ENCODE data around the gene GNMT. TPM values are rescaled to one million over a fixed set of nuclear protein-coding genes. Genes with fewer than 3 reads are reported as not detected.
"Not testable (repeated sequence)": the region's sequence is repeated elsewhere in the genome, so short reads cannot be mapped to it uniquely, and the experiment has no call there.

The GNMT gene
- total RNA-seq, 2 experiments from 2014 or later: 0.38 to 0.60 TPM

DNA sequence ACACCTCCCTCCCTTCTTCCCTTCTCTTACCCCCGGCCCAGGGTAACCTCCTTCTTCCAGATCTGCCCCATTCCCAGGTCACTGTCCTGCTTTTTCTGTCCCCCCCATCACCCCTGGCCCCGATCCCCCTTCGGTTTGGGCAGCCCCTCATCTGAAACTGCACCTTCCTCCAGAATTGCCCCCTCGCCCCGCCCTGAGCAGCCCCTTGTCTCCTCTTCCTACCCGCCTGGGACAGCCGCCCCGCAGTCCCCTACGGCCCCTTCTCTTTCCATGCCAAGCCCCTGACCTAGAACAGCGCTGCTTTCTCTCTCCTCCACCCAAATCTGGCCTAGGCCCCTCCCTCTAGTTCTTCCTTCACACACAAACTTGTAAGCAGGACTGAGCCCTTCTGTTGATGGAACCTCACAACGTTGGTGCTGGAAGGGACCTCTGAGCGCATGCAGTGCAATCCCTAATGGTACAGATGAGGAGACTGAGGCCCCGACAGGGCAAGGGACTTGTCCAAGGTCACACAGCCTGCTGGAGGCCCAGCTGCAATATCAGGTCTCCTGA, 24.4 kb downstream of the GNMT start:
- peak; percentile 30 for DNase-seq

DNA sequence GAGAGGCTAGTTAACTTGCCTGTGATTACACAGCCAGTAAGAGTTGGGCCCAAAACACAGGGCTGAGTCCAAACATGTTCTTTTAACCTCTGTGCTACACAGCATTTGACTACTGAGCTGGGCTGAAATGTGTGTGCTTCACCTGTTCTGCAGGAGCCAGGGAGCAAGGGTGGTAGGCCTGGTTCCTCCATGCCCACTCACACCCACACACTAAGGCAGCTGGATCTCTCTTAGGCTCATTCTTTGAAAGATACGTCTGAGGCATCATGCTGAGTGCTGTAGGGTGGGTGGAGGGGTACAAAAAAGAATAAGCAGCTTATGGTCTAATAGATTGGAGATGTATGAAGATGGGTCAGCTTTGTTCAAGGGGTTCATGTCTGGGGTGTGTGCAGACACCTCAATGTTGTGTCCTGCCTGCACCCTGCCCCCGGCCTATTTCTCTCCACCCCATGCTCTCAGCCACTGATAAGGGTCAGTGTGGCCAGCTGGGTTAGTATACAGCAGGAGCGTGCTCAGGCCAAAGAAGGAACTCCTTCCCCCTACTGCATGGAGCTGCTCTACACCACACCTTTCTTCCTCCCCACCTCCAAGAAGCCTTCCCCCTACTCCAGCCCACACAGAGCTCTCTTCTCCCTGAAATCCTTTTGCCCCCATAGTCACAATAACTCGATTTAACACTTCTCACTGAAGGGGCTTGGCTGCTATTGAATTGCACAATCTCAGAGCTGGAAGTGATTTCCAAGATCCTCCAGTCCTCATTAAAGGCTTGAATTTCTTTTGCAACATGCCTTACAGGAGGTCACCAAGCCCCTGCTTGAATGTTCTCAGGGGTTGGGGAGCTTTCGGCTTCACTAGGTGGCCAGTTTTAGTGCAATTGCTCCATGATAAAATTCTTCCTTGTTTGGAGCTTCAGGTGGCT, 27.2 kb downstream of the GNMT start:
- Mint-ChIP-seq H3K27ac (no peak overlapping the region), H3K27me3 (no peaks in the 10 kb centered on the region), H3K9me3 (no peaks in the 10 kb centered on the region), H3K4me3 (no peak overlapping the region), H3K36me3 (ENCODE audit: low read depth) (peaks cover 42% of the 10 kb centered on the region), H3K4me1 (peaks cover 38% of the 10 kb centered on the region)
- CTCF ChIA-PET: interaction anchor here (1.2 kb wide), 1 partner anchor 9 kb away, joined by 6 read pairs; no protein-coding TSS in a partner anchor
- DNase-seq: no peak
- POLR2A ChIA-PET: interaction anchor here (0.6 to 3.0 kb wide), 5 partner anchors 9 to 66 kb away, joined by 3 to 19 read pairs (median 3); partner anchors contain the start of genes CUL7, KLHDC3, MEA1 and PEX6

More for the DNA sequence above, 24.4 kb downstream of the GNMT start:
- H3K36me3 Mint-ChIP-seq (ENCODE audit: low read depth): peaks cover 31% of the 10 kb centered on the region
- ChIA-PET CTCF (interaction anchor here (0.7 to 1.8 kb wide), 6 partner anchors 24 to 158 kb away, joined by 3 to 10 read pairs (median 6); partner anchors contain the start of genes CNPY3, KLHDC3 and MEA1), POLR2A (interaction anchor here (0.7 to 4.0 kb wide), 14 partner anchors 10 to 644 kb away, joined by 3 to 48 read pairs (median 5); partner anchors contain the start of genes CNPY3, GTPBP2, KLC4 and KLHDC3)
- H3K27ac Mint-ChIP-seq: peak overlapping the region; percentile 78
- H3K9me3 Mint-ChIP-seq: no peaks in the 10 kb centered on the region
- peak overlapping the region; percentile 88 for H3K4me3 Mint-ChIP-seq
- peaks cover 47% of the 10 kb centered on the region for H3K4me1 Mint-ChIP-seq
- H3K27me3 Mint-ChIP-seq: no peaks in the 10 kb centered on the region

DNA sequence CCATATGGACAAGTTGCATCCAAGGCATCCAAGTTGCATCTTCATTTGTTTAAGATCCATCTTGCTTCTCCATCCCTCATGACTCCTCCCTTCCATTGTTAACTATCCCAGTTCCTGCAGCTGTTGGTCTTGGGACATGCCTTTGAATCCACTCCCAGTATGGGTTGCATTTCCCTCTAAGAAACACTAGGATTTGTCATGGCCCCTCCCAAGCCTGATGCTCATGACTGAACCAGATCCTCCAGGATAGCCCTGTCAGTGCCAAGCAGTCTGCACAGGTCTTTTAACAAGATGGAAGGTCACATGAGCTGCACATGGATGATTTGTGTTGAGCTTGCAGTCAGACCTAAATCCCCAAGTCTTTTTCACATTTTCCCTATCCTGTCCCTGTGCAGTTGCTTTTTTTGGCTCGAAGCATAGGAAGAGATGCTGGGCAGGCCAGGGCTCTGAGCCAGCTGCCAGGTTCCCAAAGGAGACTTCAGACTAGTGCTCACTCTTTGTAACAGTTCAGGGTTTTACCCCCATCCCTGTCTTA, 28.0 kb downstream of the GNMT start:
- DNase-seq: no peak
- Mint-ChIP-seq H3K27me3 (no peaks in the 10 kb centered on the region), H3K4me1 (peaks cover 39% of the 10 kb centered on the region), H3K27ac (no peak overlapping the region), H3K9me3 (no peaks in the 10 kb centered on the region), H3K36me3 (ENCODE audit: low read depth) (peaks cover 44% of the 10 kb centered on the region), H3K4me3 (no peak overlapping the region)
- ChIA-PET POLR2A (interaction anchor here (0.6 to 2.7 kb wide), 5 partner anchors 10 to 66 kb away, joined by 3 to 8 read pairs (median 3); partner anchors contain the start of genes CUL7 and PEX6), CTCF (interaction anchor here (1.2 kb wide), 1 partner anchor 8 kb away, joined by 6 read pairs; no protein-coding TSS in a partner anchor)

DNA sequence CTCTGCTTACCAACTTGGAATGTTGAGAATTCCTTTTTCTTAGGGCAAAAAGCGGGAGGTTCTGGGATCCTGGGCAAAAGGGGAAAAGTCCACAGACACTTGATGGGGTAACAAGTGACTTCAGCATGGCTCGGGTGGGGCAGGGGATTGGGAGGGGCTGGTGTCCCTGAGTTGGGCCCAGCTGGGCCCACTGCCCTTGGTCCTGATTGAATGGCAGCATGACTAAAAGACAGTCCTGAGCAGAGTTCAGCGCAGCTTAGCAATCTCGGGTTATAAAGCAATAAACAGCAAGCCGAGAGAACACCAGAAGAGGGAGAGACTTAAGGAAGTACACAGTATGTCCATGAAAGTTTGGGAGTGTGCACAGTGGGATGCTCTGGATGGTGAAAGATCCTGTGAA, 29.4 kb downstream of the GNMT start:
- Mint-ChIP-seq H3K9me3 (no peaks in the 10 kb centered on the region), H3K4me1 (peaks cover 36% of the 10 kb centered on the region), H3K27ac (no peak overlapping the region), H3K36me3 (ENCODE audit: low read depth) (peaks cover 46% of the 10 kb centered on the region), H3K27me3 (no peaks in the 10 kb centered on the region), H3K4me3 (no peak overlapping the region)
- no peak for DNase-seq
- POLR2A ChIA-PET: no interaction called here
- CTCF ChIA-PET: no interaction called here

DNA sequence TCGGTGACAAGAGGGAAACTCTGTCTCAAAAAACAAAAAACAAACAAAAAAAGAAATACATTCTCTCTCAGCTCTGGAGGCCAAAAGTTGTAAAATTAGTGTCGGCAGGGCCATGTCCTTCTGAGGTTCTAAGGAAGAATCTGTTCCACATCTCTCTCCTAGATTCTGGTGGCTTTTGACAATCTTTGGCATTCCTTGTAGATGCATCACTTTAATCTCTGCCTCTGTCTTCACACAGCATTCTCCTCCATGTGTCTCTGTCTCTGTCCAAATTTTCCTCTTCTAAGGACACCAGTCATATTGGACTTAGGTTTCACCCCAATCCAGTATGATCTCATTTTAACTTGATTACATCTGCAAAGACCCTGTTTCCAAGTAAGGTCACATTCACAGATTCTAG, 32.9 kb downstream of the GNMT start:
- no peak for DNase-seq
- Mint-ChIP-seq H3K27me3 (no peaks in the 10 kb centered on the region), H3K4me3 (no peak overlapping the region), H3K27ac (no peak overlapping the region), H3K4me1 (peaks cover 8% of the 10 kb centered on the region), H3K36me3 (ENCODE audit: low read depth) (peaks cover 26% of the 10 kb centered on the region), H3K9me3 (no peaks in the 10 kb centered on the region)
- ChIA-PET POLR2A (interaction anchor here (1.8 kb wide), 1 partner anchor 9 kb away, joined by 8 read pairs; the partner anchor contains the start of gene PPP2R5D), CTCF (interaction anchor here (1.1 kb wide), 1 partner anchor 29 kb away, joined by 4 read pairs; no protein-coding TSS in a partner anchor)

DNA sequence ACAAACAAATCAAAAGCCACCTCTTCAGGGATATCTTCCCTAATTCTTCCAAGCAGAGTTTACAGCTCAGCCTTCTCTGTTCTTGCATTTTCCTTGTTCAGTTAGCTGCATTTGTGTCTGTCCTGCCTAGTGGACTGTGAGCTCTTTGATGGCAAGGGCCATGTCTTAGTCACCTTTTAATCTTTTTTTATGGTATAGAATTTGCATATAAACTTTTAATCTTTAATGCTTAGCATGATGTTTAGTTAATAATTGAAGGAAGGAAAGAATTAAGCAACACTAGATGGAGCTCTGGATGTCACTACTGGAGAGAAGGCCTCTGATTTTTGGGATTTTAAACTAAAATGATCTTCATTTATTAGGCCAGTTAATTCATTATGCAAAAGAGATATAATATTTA, 36.0 kb downstream of the GNMT start:
- no peak for DNase-seq
- Mint-ChIP-seq H3K27me3 (no peaks in the 10 kb centered on the region), H3K4me3 (no peak overlapping the region), H3K9me3 (no peaks in the 10 kb centered on the region), H3K4me1 (peaks cover 7% of the 10 kb centered on the region), H3K36me3 (ENCODE audit: low read depth) (peaks cover 8% of the 10 kb centered on the region), H3K27ac (no peak overlapping the region)
- ChIA-PET CTCF (interaction anchor here (0.7 to 2.1 kb wide), 5 partner anchors 9 to 402 kb away, joined by 3 to 6 read pairs (median 4); partner anchors contain the start of gene CNPY3), POLR2A (interaction anchor here (0.6 to 1.5 kb wide), 7 partner anchors 10 to 250 kb away, joined by 3 to 5 read pairs (median 3); partner anchors contain the start of genes CNPY3, KLHDC3, MEA1 and PEX6)

DNA sequence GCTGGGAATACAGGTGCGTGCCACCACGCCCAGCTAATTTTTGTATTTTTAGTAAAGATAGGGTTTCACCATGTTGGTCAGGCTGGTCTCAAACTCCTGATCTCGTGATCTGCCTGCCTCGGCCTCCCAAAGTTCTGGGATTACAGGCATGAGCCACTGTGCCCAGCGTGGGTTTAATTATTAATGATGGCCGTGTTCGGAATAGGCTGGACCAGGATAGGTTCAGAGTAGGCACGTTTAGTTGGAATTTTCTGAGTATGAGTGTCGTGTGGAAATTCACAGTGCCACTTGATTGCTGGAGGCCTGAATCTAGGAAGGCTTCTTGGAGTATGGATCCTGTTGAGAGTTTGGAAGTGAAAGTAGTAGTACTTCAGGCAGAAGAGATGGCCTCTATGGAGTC, 37.7 kb downstream of the GNMT start:
- H3K36me3 Mint-ChIP-seq (ENCODE audit: low read depth); H3K27ac Mint-ChIP-seq; H3K4me1 Mint-ChIP-seq; H3K27me3 Mint-ChIP-seq; H3K4me3 Mint-ChIP-seq; H3K9me3 Mint-ChIP-seq; DNase-seq: not testable (repeated sequence)
- ChIA-PET CTCF (interaction anchor here (2.1 kb wide), 1 partner anchor 11 kb away, joined by 6 read pairs; no protein-coding TSS in a partner anchor), POLR2A (interaction anchor here (1.1 kb wide), 1 partner anchor 9 kb away, joined by 3 read pairs; no protein-coding TSS in a partner anchor)

DNA sequence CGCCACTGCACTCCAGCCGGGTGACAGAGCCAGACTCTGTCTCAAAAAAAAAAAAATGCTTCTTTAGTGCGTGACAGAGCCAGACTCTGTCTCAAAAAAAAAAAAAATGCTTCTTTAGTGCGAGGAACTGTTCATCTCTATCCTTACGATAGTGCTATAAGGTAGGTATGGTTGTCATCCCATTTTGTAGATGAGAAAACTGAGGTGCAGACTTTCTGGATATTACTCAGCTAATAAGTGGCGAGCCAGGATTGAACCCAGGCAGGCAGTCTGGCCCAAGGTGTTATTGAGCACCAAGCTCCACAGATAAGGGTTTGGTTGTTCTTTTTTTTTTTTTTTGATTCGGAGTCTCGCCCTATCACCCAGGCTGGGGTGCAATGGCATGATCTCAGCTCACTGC, 41.3 kb downstream of the GNMT start:
- H3K27ac Mint-ChIP-seq: no peak overlapping the region
- H3K9me3 Mint-ChIP-seq: no peaks in the 10 kb centered on the region
- H3K36me3 Mint-ChIP-seq (ENCODE audit: low read depth): peaks cover 10% of the 10 kb centered on the region
- no peak for DNase-seq
- H3K27me3 Mint-ChIP-seq: no peaks in the 10 kb centered on the region
- POLR2A ChIA-PET: interaction anchor here (1.2 kb wide), 1 partner anchor 23 kb away, joined by 4 read pairs; the partner anchor contains the start of gene PEX6
- H3K4me1 Mint-ChIP-seq: peaks cover 3% of the 10 kb centered on the region
- H3K4me3 Mint-ChIP-seq: no peak overlapping the region
- CTCF ChIA-PET: no interaction called here

DNA sequence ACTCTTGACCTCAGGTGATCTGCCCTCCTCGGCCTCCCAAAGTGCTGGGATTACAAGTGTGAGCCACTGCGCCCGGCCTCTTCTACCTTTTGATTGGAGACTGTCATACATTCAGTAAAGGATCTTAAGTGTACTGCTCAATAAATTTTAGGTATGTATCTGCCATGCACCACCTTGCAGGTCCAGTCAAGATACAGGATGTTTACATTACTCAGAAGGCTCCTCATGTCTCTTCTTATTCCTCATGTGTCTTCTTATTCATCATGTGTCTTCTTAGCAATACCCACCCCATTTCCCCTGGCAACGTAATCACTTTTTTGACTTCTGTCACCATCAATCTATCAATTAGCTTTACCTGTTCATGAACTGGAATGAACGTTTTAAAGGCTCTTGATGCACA, 45.3 kb downstream of the GNMT start:
- peaks cover 6% of the 10 kb centered on the region for H3K4me1 Mint-ChIP-seq

DNA sequence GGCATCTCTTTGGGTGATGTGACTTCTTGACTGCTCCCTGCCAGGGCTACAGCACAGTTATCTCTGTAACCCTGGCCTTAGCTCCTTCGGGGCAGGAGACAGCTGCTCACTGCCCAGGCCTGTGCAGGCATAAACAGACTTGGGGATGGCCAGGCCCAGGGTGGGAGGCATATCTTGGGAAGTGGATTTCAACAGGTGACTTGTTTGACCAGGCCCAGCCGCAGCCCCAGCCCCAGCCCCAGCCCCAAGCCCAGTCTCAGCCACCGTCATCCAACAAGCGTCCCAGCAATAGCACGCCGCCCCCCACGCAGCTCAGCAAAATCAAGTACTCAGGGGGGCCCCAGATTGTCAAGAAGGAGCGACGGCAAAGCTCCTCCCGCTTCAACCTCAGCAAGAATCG, 45.7 kb downstream of the GNMT start:
- peaks cover 45% of the 10 kb centered on the region for H3K36me3 Mint-ChIP-seq (ENCODE audit: low read depth)
- CTCF ChIA-PET: interaction anchor here (1.3 kb wide), 1 partner anchor 10 kb away, joined by 4 read pairs; no protein-coding TSS in a partner anchor

More for the DNA sequence above, 45.3 kb downstream of the GNMT start:
- Mint-ChIP-seq H3K27me3 (no peaks in the 10 kb centered on the region), H3K27ac (no peak overlapping the region), H3K4me3 (no peak overlapping the region), H3K36me3 (ENCODE audit: low read depth) (peaks cover 41% of the 10 kb centered on the region), H3K9me3 (no peaks in the 10 kb centered on the region)
- ChIA-PET CTCF (interaction anchor here (1.3 kb wide), 1 partner anchor 10 kb away, joined by 4 read pairs; no protein-coding TSS in a partner anchor), POLR2A (interaction anchor here (0.8 kb wide), 1 partner anchor 26 kb away, joined by 3 read pairs; the partner anchor contains the start of gene PEX6)
- no peak for DNase-seq

DNA sequence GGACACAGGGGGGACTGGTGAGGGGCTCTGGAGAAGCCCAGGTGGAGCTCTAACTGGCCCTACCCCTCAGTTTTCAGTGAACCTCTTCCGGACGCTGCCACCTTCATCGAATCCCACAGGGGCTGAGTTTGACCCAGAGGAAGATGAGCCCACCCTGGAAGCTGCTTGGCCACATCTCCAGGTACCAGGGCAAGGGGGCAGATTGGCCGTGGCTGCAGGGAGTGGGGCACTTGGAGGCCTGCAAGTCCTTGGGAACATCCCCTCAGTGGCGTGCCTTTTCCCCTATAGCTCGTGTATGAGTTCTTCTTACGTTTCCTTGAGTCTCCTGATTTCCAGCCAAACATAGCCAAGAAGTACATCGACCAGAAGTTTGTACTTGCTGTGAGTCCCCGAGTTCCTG, 46.6 kb downstream of the GNMT start:
- CTCF ChIA-PET: interaction anchor here (1.2 to 2.3 kb wide), 2 partner anchors 65 to 136 kb away, joined by 3 to 9 read pairs; no protein-coding TSS in a partner anchor
- H3K27ac Mint-ChIP-seq: no peak overlapping the region
- H3K27me3 Mint-ChIP-seq: no peaks in the 10 kb centered on the region
- H3K36me3 Mint-ChIP-seq (ENCODE audit: low read depth): peaks cover 54% of the 10 kb centered on the region
- POLR2A ChIA-PET: interaction anchor here (0.8 to 1.0 kb wide), 2 partner anchors 9 to 12 kb away, joined by 3 read pairs; no protein-coding TSS in a partner anchor
- no peak overlapping the region for H3K4me3 Mint-ChIP-seq
- no peaks in the 10 kb centered on the region for H3K9me3 Mint-ChIP-seq
- peaks cover 14% of the 10 kb centered on the region for H3K4me1 Mint-ChIP-seq
- no peak for DNase-seq

More for the DNA sequence above, 45.7 kb downstream of the GNMT start:
- Mint-ChIP-seq H3K4me1 (peaks cover 6% of the 10 kb centered on the region), H3K9me3 (no peaks in the 10 kb centered on the region), H3K27me3 (no peaks in the 10 kb centered on the region), H3K4me3 (no peak overlapping the region), H3K27ac (no peak overlapping the region)
- no peak for DNase-seq
- POLR2A ChIA-PET: interaction anchor here (0.8 kb wide), 1 partner anchor 27 kb away, joined by 3 read pairs; the partner anchor contains the start of gene PEX6

DNA sequence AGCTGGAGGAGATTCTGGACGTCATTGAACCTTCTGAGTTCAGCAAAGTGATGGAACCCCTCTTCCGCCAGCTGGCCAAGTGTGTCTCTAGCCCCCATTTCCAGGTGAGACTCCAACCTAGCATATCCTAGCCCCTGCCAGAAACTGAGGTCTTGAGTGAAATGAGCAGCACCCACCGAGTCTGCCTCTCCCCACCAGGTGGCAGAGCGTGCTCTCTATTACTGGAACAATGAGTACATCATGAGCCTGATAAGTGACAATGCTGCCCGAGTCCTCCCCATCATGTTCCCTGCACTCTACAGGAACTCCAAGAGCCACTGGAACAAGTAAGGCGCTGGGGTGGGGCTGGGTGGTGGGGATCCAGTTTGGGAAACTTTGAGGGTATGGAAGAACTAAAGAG, 48.6 kb downstream of the GNMT start:
- POLR2A ChIA-PET: interaction anchor here (0.6 kb wide), 1 partner anchor 25 kb away, joined by 3 read pairs; the partner anchor contains the start of gene PPP2R5D
- Mint-ChIP-seq H3K27me3 (no peaks in the 10 kb centered on the region), H3K27ac (no peak overlapping the region), H3K9me3 (no peaks in the 10 kb centered on the region), H3K36me3 (ENCODE audit: low read depth) (peaks cover 68% of the 10 kb centered on the region), H3K4me3 (no peak overlapping the region), H3K4me1 (peaks cover 32% of the 10 kb centered on the region)
- peak; percentile 47 for DNase-seq
- CTCF ChIA-PET: interaction anchor here (0.8 kb wide), 1 partner anchor 25 kb away, joined by 3 read pairs; the partner anchor contains the start of gene PPP2R5D
